Stimulated activated CD8-positive, alpha-beta memory T cell treated with anti-CD3 and anti-CD28 coated beads, Interleukin-15, amount 100 ng/mL, for 48 hours (primary cell): ENCODE measurements around the gene IGHMBP2.

Experiments
- DNase-seq, 2 donors: peaks; one replicate each; pipeline ENCODE4 v3.0.0-alpha.2; 2020; ENCODE audit warnings: low read depth in 2 of 2

IGHMBP2 gene

DNA sequence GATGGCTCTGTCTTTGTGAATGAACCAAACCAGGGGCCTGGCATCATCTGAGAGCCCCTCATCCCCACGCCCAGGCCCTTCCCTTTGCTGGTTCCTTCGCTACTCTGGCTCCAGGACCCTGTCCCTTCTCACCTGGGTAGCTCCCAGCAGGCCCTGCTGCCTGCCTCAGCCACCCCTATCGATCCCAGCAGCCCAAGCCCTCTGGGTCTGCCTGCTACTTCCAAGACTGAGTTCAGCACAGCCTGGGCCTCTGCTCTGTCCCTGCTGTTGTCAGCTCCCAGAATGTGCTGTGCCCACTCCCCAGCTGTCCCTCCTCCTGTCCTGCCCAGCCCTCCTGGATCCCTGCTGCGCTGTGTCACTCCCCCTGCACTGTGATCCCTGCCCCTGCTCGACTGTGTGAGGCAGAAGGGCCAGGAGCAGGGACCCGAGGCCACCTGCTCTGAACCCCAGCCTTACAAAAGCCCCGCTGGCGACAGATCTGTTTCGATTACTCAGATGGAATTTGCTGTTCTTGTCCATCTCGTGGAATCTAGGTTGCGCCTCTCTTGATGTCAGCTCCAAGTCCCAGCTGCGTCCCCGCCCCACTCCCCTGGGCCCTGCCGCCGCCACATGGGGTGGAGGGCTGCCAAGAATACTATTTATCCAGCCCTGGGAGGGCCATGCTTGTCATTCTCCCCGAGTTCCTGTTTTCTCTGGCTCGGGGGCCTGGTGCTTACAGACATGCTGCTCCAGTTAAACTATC lies 13.0 kb upstream of the IGHMBP2 start:
- no peak for DNase-seq

DNA sequence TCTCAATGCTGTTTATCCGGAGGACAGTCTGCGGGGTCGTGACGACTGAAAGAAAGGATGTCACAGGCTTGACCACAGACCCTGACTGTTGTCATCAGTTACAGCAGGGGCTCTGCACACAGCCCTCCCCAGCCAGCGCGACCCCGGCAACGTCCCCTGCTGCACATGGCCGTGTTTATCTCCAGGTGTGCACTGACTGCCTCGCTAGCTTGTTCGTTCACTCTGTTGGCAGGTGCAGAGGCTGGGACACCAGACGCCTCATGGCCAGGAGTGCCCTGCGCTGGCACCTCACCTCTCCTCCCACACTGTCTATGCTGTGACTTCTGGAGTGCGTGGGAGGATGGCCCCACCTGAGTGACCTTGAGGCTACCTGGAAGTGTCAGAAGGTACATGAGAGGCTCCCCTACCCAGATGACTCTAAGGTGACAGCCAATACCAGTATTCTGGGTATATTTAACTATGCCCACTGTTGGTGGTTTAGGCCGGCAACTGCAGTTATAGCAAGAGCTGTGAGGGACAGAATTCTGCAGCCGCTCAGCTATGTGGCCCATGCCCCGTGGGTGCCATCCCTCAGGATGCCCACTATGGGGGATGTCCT lies 12.2 kb upstream of the IGHMBP2 start:
- no peak for DNase-seq

DNA sequence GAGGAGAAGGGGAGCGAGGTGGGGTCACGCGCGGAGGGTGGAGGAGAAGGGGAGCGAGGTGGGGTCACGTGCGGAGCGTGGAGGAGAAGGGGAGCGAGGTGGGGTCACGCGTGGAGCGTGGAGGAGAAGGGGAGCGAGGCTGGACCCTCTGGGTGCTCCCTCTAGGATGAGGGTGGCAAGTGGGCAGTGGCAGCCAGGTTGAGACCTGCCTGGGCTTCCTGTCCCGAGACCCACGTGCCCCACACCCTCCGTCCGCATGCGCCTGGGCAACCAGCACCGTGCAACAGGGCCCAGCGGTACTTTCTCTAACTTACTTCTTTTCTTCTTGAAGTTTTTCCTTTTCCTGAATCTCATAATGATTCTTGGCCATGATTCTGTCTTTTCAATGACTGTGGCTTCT lies 11.1 kb upstream of the IGHMBP2 start:
- no peak for DNase-seq

DNA sequence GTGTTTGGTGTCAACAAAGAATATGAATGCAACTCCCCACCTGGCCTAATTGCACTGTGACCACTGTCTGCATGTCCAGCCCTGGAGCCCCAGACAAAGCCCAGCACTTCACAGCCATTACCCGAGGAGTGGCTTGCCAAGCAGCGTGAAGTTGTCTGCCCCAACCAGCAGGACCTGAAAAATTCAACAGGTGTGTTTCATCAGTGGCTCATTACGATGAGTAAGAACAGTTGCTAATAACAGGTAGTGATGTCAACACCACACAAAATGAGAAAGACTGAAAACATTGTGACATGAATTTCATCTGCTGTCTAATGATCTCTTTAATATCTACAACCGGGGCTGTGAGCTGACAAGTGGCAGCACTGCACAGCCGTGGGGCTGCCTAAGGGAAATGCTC lies 10.4 kb upstream of the IGHMBP2 start:
- DNase-seq: no peak

DNA sequence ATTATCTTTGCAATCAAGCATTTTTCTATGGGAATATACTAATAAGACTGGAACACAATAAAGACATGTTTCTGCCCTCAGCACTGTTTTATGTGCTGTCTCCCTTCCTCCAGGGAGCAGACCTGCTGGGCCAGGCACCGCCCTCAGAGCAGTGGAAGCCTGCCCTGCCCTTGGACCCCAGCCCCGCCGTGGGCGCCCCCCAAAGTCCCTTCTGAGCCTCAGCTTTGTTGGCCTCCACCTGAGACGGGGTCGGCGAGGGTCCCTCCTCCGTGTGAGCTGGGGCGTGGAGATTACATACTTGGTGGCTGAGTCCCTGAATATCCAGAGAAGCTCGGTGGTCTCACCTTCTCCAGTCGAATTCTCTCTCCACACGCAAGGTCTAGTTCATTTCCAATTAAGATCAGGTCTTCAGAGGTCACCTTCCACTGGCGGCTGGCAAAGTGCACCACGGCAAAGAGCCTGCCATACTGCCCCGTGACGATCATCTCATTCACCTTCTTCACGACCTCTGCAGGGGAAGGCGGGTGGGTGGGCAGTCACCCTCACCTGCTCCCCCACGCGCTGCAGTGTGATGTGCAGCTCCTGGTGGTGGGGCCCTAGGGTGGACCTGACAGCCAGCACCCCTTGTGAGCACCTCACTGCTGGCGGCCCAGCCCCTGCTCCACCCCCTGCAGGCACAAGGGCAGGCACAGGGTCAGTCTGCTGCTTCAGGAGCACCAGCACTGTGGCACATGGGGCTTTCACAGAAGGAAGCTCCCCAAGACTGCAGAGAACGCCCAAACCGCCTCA lies 7.3 kb upstream of the IGHMBP2 start:
- DNase-seq: no peak

DNA sequence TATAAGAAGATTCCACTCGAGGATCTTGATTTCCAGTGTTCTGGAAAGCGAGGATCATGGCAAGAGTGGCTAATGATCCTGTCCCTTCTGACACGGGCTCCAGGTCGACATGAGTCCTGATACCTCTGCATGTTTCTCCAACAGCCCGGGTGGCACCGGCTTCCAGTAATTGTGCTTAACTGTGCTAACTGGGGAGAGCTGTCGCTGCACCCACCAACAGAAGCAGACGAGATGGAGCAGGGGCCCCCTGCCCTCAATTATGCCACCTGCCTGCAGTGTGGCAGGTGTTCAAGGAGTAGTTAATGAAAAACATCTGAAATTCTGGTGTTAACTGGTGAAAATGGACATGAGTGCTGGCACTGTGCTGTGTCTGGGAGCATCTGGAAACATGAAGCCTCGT lies 6.2 kb upstream of the IGHMBP2 start:
- no peak for DNase-seq

DNA sequence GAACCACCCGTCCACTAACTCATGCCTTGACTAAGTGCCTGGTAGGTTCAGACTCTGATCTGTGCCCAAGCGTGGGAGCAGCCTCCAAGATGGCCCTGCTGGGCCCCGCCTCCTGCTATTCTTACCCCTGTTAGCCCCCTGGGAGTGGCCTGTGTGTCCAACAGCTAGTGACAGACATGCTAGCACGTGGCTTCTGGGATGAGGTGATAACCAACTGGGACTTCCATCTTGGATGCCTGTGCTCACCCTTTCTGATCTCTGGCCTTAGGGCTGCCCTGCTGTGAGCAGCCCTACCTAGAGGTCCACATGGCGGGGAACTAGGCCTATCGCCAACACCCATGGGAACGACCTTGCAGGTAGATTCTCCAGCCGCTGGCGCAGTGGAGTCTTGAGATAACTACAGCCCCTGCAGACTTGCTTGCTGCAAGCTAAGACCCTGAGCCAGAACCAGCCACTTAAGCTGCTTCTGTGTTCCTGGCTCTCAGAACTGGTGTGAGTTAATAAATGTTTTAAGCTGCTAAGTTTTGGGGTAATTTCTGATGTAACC lies 2.8 kb upstream of the IGHMBP2 start:
- no peak for DNase-seq

DNA sequence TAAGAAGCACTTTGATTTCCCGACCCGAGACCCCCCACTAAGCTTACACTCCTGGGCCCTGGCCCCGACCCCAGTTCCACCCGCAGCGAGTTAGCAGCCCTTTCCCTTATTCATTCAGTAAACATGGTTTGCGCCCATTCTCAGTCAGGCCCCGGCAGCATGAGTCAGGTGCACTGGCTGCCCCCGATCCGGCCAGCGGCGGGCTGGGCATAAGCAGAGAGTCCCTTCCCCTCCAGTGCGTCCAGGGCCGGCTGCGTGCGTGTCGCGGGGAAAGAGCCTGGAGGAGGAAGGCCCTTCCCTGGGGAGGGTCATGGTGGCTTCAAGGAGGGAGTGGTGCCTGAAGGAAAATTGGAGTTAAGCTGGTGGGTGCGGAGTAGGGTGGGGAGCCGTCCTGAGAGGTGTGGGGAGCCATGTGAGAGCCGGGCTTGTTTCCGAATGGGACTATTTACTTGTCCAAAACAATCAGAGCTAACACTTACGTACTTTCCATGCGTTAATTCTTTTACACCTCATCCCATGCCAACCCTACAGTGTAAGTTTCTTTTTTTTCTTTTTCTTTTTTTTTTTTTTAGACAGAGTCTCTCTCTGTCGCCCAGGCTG lies 657 bp downstream of the IGHMBP2 start:
- DNase-seq: no peak

DNA sequence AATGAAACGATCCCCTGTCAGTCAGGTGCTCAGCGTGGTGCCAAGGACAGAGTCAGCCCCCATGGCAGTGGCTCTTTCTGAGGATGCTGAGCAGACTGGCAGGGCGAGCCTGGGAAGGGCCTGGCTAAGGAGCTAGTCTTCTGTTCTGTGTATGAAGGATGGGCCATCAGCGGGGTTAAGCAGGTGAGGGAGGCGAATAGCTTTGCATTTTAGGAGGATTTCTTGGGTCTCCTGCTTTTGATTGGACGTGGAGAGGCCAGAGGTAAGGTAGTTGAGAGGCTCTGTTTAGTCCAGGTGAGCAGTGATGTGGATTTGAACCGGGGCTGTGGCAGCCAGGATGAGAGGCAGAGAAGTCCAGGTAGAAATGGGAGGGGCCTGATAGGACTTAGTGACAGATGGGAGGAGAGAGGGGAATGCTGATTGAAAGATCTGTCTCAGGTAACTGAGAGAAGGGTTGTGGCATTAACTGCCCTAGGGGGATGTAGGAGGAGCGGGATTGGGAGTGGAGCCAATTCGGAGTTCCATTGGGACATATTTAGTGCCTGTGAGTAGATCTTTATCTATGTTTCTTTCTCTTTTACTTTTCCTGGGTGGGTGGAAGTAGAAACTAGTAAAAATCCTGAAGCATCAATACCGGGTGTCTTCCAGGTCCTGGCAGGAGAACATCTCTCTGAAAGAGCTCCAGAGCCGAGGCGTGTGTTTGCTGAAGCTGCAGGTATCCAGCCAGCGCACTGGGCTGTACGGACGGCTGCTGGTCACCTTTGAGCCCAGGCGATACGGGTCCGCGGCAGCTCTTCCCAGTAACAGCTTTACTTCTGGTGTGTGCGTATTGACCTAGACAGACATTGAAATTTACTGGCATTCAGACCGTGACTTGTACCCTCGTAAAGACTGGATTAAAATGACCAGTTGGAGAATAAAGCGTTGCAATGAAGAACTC lies 2.0 kb downstream of the IGHMBP2 start:
- DNase-seq: no peak

DNA sequence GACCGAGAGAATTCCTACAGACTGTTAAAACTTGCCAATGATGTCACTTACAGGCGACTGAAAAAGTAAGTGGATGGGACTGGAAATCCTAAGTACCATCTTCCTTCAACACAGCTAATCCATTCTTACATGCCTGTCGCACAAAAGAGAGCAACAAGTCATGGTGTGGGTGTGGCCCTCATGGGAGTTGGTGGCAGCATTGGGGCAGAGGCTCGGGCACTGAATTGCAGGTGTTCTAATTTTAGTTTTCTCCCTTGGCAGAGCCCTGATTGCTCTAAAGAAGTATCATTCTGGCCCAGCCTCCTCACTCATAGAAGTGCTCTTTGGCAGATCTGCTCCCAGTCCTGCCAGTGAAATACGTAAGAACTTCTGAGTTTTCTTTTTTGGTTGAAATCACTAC lies 4.6 kb downstream of the IGHMBP2 start:
- DNase-seq: no peak

DNA sequence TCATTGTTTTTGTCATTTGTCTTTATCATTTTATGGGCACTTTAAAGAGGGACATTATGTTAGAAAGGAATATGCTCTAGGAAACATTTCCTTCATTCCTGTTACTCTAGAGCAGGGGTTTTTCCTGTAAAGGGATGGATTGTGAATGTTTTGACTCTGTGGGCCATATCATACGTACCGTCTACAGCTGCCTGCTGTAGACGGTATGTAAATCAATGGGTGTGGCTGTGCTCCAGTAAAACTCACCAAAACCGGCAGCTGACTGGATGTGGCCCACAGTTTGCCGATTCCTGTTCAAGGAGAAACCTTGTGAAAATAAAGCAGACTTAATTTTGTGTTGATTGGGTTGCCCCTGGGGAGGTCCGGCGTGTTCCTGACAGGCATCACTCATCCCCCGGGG lies 7.3 kb downstream of the IGHMBP2 start:
- DNase-seq: no peak

DNA sequence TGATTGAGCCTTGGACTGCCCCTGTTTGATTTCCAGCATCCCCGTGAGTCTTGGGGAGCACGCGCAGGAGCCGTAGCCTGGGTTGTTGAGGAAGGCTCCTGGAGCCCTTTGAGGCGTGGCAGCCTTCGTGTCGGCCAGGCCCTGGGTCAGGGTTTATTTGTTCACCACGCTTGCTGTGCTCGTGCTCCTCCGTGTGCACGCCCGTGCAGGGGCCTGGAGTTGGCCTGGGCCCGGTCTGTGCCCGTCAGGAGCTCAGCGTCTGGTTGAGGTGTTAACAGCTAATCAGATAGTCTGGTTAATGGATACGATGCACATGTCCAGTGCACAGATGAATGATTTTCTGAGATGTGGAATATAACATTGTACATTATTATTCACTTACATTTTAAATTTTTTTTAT lies 8.0 kb downstream of the IGHMBP2 start:
- no peak for DNase-seq

DNA sequence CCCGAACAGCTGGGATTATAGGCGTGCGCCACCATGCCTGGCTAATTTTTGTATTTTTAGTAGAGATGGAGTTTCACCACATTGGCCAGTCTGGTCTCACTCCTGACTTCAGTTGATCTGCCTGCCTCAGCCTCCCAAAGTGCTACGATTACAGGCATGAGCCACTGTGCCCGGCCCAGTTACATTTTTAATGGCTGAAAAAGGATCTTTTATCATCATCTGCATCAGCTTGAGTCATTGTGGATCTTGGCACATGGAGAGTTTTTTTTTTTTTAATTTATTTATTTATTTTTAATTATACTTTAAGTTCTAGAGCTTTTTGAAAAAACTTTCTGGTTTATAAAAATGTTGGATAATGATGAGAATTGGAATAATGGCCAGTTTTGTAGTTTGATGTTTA lies 8.6 kb downstream of the IGHMBP2 start:
- no peak for DNase-seq

DNA sequence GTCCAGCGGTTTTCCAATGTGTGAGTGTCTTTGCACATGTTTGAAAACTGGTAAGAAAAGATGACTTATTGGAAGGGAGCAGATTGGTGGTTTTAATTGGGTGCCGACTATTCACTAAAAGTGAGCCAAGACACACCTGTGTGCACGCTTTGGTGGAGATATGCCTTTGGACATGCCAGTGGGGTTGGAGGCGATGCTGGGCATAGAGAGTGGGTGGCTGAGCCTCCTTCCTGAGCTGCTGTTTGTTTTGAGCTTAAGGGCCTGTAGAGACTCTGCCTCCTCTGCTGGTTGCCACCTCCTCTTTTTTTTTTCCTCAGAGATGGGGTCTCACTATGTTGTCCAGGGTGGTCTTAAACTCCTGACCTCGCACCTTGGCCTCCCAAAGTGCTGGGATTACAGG lies 9.5 kb downstream of the IGHMBP2 start:
- DNase-seq: no peak

DNA sequence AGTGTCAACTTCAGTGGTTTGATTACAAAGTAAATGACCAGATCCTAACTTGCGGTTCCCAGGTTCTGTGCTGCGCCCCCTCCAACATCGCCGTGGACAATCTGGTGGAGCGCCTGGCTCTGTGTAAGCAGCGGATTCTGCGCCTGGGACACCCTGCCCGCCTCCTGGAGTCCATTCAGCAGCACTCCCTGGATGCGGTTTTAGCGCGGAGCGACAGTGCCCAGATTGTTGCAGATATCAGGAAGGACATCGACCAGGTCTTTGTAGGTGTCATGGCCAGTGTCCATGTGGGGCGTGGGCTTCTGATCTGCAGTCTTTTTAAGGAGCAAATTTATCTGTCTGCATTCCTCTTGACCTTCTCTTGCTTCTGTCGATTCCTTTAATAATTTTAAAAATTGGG lies 11.1 kb downstream of the IGHMBP2 start:
- DNase-seq: no peak

DNA sequence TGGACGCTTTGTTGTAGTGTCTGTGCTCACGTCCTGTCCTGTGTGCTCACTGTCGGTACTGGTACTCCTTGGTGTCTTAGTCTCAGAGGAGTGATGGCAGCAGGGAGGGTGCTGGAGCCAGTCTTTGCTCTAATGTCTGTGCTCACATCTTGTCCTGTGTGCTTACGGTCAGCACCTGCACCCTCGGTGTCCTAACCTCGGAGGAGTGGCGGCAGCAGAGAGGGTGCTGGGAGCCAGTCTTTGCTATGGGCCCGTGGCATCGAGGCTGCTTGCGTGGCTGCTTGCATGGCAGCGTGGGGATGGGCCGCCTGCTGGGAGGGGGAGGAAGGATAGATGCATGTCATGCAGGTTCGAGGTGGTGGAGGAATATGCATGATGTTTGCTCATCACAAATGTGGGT lies 12.7 kb downstream of the IGHMBP2 start:
- no peak for DNase-seq

DNA sequence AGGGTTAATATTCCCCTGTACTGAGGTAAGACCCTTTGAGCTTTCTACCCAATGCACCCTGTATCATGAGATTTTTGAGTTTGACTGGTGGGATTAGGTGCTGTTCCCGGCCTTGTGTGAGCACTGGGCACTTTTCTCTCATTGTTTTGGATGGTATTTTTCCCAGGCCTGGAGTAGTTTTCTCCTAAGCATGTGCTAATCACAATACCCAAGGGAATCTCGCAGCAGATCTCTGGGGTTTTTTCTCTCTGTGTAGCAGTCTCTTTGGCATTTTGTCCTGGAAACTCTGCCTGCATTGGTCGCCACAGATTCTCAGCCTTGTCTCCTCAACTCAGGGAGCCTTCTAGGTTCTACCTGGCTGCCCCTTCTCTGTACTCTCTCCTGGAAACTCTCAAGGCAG lies 19.9 kb downstream of the IGHMBP2 start:
- DNase-seq: no peak

DNA sequence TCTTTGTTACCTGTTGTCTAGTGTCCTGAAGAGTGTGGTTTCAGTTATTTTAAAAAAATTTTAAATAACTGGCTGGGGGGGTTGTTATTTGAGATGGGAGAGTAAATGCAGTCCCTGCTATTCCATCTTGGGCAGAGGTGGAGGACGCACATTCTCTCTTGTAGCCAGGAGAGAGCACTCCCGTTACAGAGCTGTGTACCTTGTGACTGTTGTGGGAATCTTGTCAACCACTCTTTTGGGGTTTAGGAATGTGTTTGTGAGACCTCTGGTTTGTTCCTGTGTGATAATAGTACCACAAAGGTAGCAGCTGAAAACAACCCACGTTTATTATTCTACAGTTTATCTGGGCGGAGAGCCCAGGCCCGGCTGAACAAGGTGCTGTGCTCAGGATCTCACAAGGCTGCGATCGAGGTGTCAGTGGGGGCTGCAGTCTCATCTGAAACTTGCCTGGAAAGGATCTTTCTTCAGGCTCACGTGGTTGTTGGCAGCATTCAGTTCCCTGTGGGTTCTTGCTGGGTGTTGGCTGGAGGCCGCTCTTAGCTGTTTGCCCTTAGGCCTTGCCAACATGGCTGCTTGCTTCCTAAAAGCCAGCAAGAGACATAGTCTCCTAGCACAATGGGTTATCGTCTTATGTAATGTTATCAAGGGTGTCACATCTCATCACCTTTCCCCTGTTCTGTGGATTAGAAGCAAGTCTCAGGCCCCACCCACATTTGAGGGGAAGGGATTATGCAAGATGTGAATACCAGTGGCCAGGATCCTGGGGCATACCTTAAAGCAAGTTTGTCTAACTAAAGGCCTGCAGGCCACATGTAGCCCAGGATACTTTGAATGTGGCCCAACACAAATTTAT lies 20.6 kb downstream of the IGHMBP2 start:
- DNase-seq: no peak

DNA sequence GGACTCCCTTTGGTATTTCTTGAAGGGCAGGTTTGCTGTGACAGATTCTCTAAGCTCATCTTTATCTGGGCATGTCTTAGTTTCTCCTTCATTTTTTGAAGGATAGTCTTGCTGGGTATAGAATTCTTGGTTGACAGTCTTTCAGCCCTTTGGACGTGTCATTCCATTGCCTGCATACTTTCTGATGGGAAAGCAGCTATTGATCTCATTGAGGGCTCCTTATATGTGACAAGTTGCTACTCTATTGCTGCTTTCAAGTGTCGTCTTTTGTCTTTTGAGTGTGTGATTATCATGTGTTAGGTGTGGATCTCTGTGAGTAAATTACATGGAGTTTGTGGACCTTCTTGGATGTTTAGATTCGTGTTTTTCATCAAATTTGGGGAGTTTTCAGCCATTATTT lies 21.9 kb downstream of the IGHMBP2 start:
- no peak for DNase-seq
